Activated CD4-positive, alpha-beta memory T cell treated with anti-CD3 and anti-CD28 coated beads for 36 hours (primary cell): ENCODE measurements around the gene APOBEC3H. TPM values are rescaled to one million over a fixed set of nuclear protein-coding genes. Genes with fewer than 3 reads are reported as not detected.

Source experiments
- CTCF ChIA-PET: fragments of 350-600 bp; sonication (Branson Sonifier 250); formaldehyde crosslinking; loops from one replicate; lab custom pipeline; 2021; ENCODE audit warnings: antibody characterized with exemption, inconsistent platforms; lab: Charles Lee
- POLR2A ChIA-PET: fragments of 350-600 bp; sonication (Branson Sonifier 250); formaldehyde crosslinking; loops from one replicate; lab custom pipeline; 2021; ENCODE audit warnings: antibody characterized with exemption; lab: Charles Lee
- DNase-seq: peaks from one replicate; pipeline ENCODE4 v3.0.0-alpha.2; 2020
- H3K27ac Mint-ChIP-seq: one replicate; pipeline ENCODE4 v1.8.0; 2021; ENCODE audit warnings: mixed read lengths
- H3K27me3 Mint-ChIP-seq: one replicate; pipeline ENCODE4 v1.8.0; 2021; ENCODE audit warnings: mixed read lengths
- H3K36me3 Mint-ChIP-seq: one replicate; pipeline ENCODE4 v1.8.0; 2021; ENCODE audit warnings: mixed read lengths
- H3K4me1 Mint-ChIP-seq: one replicate; pipeline ENCODE4 v1.8.0; 2021; ENCODE audit warnings: low read depth, mixed read lengths
- H3K4me3 Mint-ChIP-seq: one replicate; pipeline ENCODE4 v1.8.0; 2021; ENCODE audit warnings: mild to moderate bottlenecking, mixed read lengths
- H3K9me3 Mint-ChIP-seq: one replicate; pipeline ENCODE4 v1.8.0; 2021; ENCODE audit warnings: mixed read lengths
- intact Hi-C: fragments of 100-400 bp; cut with micrococcal nuclease; formaldehyde crosslinking; loops from one replicate; pipeline ENCODE4 v1.15.1; 2023
- total RNA-seq, 2 experiments: library from RNA; stranded (reverse); gene quantifications; one replicate each; pipeline ENCODE4 v1.2.3, GENCODE V29; 2021

The APOBEC3H gene
- total RNA-seq, 2 experiments from 2014 or later = 23.6 to 25.3 TPM

DNA sequence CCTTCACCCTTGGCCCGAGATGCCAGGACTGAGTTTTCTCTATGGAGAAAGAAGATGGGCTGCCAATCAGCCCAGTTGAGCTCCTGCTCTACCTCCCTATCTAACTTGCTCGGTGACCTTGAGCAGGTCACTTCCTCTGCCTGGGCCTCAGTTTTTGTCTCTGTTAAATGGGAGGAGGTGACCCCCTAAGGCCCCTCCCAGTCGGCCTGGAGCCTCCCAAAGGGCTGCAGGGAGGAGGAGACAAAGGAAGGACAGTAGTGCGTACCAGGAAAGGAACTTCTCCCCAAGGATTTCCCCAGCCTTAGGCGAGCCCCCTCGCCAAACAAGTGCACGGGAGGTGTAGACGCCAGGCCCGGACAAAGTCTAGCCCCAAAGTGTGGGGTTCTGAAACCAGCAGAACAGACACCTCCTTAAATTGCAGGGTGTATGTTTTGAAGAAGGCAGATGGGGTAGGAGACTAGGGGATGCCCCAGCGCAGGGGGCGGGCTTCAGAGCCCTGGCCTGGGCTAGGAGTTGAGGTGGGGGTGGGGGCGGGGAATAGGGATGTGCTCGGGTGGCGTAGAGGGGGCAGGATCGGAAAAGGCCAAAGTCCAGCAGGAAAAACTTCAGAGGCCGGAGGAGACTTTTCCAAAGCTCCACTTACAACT, 54.4 kb downstream of the APOBEC3H start:
- Mint-ChIP-seq H3K27ac (peak overlapping the region; percentile 71), H3K4me1 (peaks cover 46% of the 10 kb centered on the region), H3K27me3 (peaks cover 13% of the 10 kb centered on the region), H3K9me3 (no peaks in the 10 kb centered on the region), H3K36me3 (no peaks in the 10 kb centered on the region), H3K4me3 (peak overlapping the region; percentile 77)
- DNase-seq = no peak
- ChIA-PET CTCF (interaction anchor here (0.5 to 3.5 kb wide), 8 partner anchors 8 to 282 kb away, joined by 3 to 22 read pairs (median 4); no protein-coding TSS in a partner anchor), POLR2A (interaction anchor here (0.6 to 5.8 kb wide), 2 partner anchors 10 to 166 kb away, joined by 3 to 51 read pairs; partner anchors contain the start of gene RPL3)
- intact Hi-C loops = no loop called here

DNA sequence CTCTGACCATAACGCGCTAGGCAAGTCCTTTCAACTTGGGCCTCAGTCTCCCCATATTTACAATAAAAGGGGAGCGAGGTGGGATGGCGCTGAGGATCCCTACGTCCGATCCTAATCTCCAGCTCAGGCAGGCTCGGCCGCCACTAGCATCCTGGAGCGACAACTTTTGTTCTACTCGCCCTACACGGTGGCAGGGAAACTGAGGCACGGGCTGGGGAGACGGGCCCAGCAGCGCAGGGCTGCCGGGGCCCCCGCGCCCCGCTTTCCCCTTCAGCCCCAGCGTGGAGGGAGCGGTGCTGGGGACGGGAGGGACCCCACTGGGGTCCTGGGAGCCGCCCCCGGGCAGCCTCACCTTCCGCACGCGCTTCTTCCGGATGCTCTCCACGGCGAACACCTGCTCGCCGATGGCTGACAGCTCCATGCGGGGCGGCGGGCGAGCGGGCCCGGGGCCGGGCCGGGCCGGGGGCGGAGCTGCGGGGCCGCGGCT, 55.0 kb downstream of the APOBEC3H start:
- Mint-ChIP-seq H3K4me1 (peaks cover 42% of the 10 kb centered on the region), H3K27ac (peak overlapping the region; percentile 71), H3K4me3 (peak overlapping the region; percentile 77), H3K27me3 (peaks cover 13% of the 10 kb centered on the region), H3K36me3 (no peaks in the 10 kb centered on the region), H3K9me3 (no peaks in the 10 kb centered on the region)
- ChIA-PET CTCF (interaction anchor here (0.9 to 2.3 kb wide), 8 partner anchors 9 to 282 kb away, joined by 3 to 16 read pairs (median 4); no protein-coding TSS in a partner anchor), POLR2A (interaction anchor here (0.6 to 5.8 kb wide), 2 partner anchors 11 to 166 kb away, joined by 3 to 51 read pairs; partner anchors contain the start of gene RPL3)
- intact Hi-C loops = loop anchor here (1.0 kb wide), 3 partner anchors 8 to 447 kb away; partner anchors contain the start of genes GTPBP1 and RPL3
- DNase-seq = no peak

DNA sequence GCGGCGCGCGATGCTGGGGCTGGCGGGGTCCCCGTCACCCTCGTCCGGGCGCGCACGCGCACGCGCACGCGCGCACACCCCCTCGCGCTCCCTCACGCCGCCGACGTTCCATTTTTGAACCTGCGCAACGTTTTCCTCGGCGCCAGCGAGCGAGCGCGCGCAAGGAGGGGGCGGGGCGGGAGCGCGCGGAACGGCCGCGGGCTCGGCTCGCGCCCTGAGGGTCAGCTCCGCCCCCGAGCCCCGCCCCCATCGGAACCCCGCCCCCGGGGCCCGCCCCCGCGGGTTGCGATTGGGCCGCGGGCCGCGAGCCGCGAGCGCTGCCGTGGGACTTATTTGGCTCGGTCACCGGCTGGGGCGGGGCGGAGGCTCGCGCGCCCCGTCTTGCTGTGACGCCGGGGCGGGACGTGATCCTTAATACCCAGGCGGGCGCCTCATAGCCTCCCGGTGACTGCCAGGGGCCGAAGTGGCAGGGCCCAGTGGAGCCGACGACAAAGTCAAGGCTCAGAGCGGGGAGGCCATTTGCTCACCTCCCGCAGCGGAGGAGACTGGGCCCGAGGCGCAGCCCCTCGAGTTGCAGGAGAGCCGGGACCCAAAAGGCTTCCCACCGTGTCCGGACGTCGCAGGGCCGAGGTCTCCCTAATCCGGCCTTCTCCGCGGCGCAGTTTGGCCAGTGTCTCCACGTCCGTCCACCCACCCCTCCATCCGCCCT, 55.6 kb downstream of the APOBEC3H start, which contains the start of gene CBX7:
Gene CBX7 (minus strand): TSS at position 170 of the 709 bp plus-strand sequence. CDS start 236 bp downstream, outside the sequence.
- no peaks in the 10 kb centered on the region for H3K9me3 Mint-ChIP-seq
- intact Hi-C loops = loop anchor here (1.0 kb wide), 3 partner anchors 8 to 447 kb away; partner anchors contain the start of genes GTPBP1 and RPL3
- CTCF ChIA-PET = interaction anchor here (0.9 to 2.3 kb wide), 9 partner anchors 10 to 283 kb away, joined by 3 to 16 read pairs (median 4); no protein-coding TSS in a partner anchor

DNA sequence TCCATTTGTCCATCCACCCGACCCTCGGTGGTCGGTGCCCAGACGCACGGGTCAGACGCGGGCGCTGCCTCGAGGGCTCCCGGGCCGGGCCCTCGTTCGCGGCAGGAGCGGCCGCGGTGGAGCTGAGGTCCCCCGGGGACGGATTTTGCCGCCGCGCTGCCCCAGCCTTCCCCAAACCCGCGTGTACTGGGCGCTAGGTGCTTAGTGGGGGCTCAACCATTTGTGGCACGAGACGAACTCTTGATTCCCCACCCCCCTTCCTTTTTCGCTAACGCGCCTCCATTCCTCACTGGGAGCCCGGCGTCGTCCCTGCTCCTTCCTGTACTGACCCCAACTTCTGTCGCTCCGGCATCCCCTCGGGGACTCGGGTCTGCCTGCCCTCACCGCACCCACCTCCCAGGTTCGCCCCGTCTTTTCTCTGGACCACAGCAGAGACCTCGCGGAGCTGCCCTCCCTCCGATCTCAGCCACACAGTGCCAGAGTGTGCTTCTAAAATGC, 56.2 kb downstream of the APOBEC3H start:
- Mint-ChIP-seq H3K27ac (peak overlapping the region; percentile 13), H3K4me3 (peak overlapping the region; percentile 80), H3K27me3 (peaks cover 13% of the 10 kb centered on the region), H3K4me1 (peaks cover 37% of the 10 kb centered on the region), H3K36me3 (no peaks in the 10 kb centered on the region), H3K9me3 (no peaks in the 10 kb centered on the region)
- intact Hi-C loops = no loop called here
- ChIA-PET CTCF (interaction anchor here (0.6 to 2.3 kb wide), 8 partner anchors 18 to 284 kb away, joined by 3 to 16 read pairs (median 4); no protein-coding TSS in a partner anchor), POLR2A (interaction anchor here (5.8 kb wide), 1 partner anchor 164 kb away, joined by 51 read pairs; the partner anchor contains the start of gene RPL3)
- no peak for DNase-seq

More for the DNA sequence above, 55.6 kb downstream of the APOBEC3H start, which contains the start of gene CBX7:
- Mint-ChIP-seq H3K36me3 (no peaks in the 10 kb centered on the region), H3K27me3 (peaks cover 13% of the 10 kb centered on the region), H3K27ac (peak within 1 kb of the TSS; percentile 71), H3K4me1 (peaks cover 42% of the 10 kb centered on the region), H3K4me3 (peak within 1 kb of the TSS; percentile 80)
- POLR2A ChIA-PET = interaction anchor here (5.8 kb wide), 1 partner anchor 165 kb away, joined by 51 read pairs; the partner anchor contains the start of gene RPL3
- DNase-seq = peak; percentile 97

Other genes with a start within 250 kb of the APOBEC3H start
- 100 to 1,000 TPM; 116 to 117 TPM for gene CBX6, start 225.0 kb upstream of the APOBEC3H start, total RNA-seq
- gene APOBEC3A, start 139.6 kb upstream of the APOBEC3H start, total RNA-seq = under 1 TPM in 1 of 2 experiments, not detected in 1; 0.17 TPM
- gene APOBEC3B, start 114.9 kb upstream of the APOBEC3H start, total RNA-seq = 10 to 100 TPM; 43.9 to 44.3 TPM
- gene APOBEC3C, start 83.0 kb upstream of the APOBEC3H start, total RNA-seq = 100 to 1,000 TPM; 141 to 142 TPM
- gene APOBEC3D, start 76.1 kb upstream of the APOBEC3H start, total RNA-seq = 10 to 100 TPM; 54.1 to 54.5 TPM
- gene APOBEC3F, start 56.4 kb upstream of the APOBEC3H start, total RNA-seq = 10 to 100 TPM; 33.4 to 34.9 TPM
- gene APOBEC3G, start 20.0 kb upstream of the APOBEC3H start, total RNA-seq = 100 to 1,000 TPM; 106 to 108 TPM
- 10 to 100 TPM; 35.7 to 37.7 TPM for gene CBX7, start 55.4 kb downstream of the APOBEC3H start, total RNA-seq
- 10 to 100 TPM; 11.7 to 13.3 TPM for gene PDGFB, start 147.7 kb downstream of the APOBEC3H start, total RNA-seq
- 1,000 to 10,000 TPM; 2,986 to 3,013 TPM for gene RPL3, start 222.4 kb downstream of the APOBEC3H start, total RNA-seq